Testis (tissue), 2 donors: ENCODE measurements around the gene RAB7A.

Source experiments
- POLR2A ChIP-seq: fragments of 450-650 bp; IDR thresholded peaks from one replicate; pipeline ENCODE4 v1.6.1; 2017; ENCODE audit warnings: antibody characterized with exemption, mild to moderate bottlenecking, moderate library complexity
- TF ChIP-seq, protein P1 (sequence below), 3 experiments: fragments of 450-650 bp in 2 of 3; fragments of 200-600 bp in 1 of 3; sonication (generic) in 1 of 3; IDR thresholded peaks; one replicate each; pipeline ENCODE4 v1.5.1; 2016 to 2019; ENCODE audit warnings: antibody characterized with exemption in 3 of 3, mild to moderate bottlenecking in 2 of 3, moderate library complexity in 1 of 3

DNA sequence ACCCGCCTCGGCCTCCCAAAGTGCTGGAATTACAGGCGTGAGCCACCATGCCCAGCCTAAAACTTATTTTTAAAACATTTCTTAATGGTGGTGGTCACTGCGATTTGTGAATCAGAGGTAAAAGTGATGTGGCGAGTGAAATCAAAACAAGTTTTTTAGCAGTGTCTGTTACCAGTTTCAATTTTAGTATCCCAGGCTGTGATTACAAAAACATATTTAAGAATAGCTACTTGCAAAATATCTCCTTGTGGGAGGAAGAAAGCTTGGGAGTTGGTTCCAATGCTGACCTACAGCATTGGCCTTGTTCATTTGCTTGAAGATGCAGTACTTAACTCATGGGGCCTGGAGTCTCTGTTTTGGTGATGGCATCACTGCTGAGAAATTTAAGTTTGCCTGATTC lies 4.5 kb downstream of the RAB7A start:
- no peak for TF ChIP-seq POLR2A
- TF ChIP-seq, protein P1, sequence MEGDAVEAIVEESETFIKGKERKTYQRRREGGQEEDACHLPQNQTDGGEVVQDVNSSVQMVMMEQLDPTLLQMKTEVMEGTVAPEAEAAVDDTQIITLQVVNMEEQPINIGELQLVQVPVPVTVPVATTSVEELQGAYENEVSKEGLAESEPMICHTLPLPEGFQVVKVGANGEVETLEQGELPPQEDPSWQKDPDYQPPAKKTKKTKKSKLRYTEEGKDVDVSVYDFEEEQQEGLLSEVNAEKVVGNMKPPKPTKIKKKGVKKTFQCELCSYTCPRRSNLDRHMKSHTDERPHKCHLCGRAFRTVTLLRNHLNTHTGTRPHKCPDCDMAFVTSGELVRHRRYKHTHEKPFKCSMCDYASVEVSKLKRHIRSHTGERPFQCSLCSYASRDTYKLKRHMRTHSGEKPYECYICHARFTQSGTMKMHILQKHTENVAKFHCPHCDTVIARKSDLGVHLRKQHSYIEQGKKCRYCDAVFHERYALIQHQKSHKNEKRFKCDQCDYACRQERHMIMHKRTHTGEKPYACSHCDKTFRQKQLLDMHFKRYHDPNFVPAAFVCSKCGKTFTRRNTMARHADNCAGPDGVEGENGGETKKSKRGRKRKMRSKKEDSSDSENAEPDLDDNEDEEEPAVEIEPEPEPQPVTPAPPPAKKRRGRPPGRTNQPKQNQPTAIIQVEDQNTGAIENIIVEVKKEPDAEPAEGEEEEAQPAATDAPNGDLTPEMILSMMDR (IDR thresholded peaks at IDR 0.05) = no peak
